GM21619 (cell line): ENCODE data around the gene COL26A1.
"Not testable (repeated sequence)": the region's sequence is repeated elsewhere in the genome, so short reads cannot be mapped to it uniquely, and the experiment has no call there.

Source experiments
- ATAC-seq: cut with Tn5 transposase; IDR thresholded peaks from one replicate; pipeline ENCODE4 v1.9.1; 2021; ENCODE audit not compliant: unreplicated experiment

The COL26A1 gene

DNA sequence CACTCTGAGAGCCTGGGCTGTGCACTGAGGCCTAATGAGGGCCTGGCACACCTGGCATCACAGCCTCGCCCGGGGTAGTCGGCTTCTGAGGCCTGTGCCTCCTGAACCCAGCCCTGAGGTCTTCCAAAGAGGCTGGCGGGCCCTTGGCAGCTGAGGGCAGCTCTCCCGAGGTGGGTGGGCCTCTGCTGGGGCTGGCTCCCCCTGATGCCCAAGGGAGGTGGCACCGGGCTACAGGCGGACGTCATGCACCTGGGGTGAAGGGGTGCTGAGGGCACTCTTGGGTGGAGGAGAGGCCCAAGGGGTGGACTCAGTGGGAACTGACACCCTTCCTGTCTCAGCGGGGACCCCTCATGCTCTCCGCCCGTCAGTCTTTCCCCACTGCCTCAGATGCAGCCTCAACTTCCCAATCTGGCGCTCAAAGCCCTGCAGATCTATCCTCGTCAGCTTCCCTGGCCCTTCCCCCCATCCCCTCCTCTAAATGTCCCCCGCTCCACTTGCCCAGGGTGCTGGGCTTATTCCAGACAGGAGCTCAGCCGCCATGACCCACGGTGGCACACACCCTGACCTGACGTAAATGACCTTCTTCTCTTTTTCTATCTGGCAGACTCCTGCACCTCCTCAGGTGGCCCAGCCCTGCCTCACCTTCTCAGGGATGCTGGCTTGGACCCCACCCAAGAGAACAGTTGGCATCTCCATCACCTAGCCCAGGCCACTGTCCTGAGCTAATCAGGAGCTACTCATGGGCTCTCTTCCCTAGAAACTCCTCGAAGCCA, 228.2 kb downstream of the COL26A1 start:
- no peak for ATAC-seq

DNA sequence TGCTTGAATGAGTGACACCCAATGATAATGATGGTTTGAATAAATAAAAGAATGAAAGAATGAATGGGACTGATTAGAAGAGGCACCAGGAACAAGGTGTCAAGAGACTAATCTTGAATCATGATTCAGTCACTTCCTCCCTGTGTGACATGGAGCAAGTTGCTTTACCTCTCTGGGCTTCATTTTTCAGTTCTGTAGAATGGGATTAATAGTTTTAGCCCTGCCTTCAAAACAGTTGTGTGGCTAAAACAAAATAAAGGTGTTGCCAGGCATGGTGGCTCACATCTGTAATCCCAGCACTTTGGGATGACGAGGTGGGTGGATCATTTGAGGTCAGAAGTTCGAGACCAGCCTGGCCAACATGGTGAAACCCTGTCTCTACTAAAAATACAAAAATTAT, 228.8 kb downstream of the COL26A1 start:
- no peak for ATAC-seq

GRCh38 chr7:101593556-101593955, 230.9 kb downstream of the COL26A1 start:
- no peak for ATAC-seq

DNA sequence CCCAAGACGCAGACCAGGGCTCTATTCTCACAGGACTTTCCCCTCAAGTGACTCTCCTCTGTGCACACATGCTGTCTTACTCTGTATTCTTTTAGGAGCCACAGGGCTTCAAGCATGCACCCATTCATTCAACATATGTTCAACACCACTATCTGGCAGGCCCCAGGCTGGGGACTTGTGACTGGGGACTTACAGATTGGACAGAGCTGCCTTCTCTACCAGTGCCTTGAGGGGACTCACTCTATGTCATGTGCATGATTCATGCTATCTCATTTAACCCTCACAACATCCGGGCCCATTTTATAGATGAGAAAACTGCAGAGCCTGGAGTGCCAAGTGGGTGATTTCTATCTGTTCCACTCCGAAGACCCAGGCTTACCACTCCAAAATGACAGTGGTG, 232.1 kb downstream of the COL26A1 start:
- ATAC-seq, result no peak

DNA sequence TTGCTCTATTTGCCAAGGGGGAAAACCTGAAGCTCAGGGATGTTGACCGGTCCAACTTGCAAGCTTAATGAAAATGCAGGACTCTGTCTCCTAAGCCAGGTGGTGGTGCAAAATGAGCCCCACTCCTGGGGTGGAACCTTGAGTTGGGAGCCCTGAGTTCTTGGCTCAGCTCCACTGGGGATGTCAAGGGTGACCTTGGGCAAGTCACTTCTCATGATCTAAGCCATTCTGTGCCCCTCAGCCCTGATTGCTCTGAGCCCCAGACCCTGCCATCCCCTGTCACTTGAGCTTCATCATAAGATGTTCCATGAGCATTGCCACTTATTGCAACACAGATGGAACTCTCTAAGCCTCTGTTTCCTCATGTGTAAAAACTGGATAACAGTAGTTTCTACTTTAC, 232.6 kb downstream of the COL26A1 start:
- ATAC-seq, result no peak

GRCh38 chr7:101595766-101596537, 233.3 kb downstream of the COL26A1 start:
- no peak for ATAC-seq

GRCh38 chr7:101596898-101597297, 234.2 kb downstream of the COL26A1 start:
- ATAC-seq, result no peak

DNA sequence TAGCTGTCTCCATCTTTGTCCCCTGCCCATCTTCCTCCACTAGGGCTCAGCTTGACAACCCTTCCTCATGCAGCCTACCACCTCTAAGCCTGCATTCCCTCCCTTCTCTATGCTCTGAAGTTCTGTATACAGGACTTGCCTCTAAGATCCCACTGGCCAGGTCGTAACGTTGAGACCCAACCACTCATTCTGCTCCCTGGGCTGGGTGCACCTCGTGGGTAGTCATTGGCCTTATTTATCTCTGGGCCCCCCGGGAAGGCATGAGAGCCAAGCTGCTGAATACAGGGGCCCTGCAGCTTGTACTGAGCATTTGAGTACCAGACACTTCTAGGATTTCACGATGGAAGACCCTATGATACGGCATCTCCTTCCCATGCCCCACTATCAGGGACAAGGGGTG, 235.3 kb downstream of the COL26A1 start:
- no peak for ATAC-seq

DNA sequence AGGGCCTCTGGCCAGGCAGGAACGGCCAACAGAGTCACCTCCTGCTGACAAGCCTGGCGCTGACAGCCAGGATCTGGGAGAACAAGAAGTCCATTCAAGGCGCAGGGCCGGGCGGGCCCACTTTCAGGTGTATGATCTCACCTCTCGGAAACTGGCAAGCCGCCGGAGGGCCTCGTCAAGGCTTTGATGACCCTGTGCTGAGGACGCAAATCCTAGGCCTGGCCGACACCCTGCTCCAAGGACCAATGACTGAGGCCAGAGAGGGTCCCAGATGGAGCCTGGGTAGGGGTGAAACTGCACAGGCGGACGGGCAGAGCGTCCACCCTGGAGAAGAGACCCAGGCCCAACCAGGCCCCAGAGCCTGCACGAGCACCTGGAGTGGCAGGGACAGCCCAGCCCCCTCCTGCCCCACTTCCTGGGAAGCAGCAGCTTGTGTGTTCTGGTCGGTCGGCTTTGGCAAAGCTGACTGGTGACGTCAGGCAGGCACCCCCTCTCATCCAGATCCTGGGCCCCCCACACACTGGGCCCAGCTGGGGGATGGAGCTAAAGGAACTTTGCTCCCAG, 235.8 kb downstream of the COL26A1 start:
- no peak for ATAC-seq

- no peak for ATAC-seq
Measured at GRCh38 chr7:101598986-101599771, 236.5 kb downstream of the COL26A1 start.

DNA sequence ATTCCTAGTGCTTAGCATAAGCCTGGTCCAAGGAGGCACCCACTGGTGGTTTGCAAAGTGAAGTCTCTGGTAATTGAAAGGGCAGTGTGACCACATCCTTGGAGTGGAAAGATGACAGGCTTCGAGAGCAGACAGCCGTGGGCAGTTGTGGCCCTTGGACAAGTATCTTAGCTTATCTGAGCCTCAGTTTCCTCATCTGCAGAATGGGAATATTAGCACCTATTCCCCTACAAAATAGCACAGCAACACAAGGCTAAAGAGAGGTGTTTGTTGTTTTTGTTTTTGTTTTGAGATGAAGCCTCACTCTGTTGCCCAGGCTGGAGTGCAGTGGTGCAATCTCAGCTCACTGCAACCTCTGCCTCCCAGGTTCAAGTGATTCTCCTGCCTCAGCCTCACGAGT, 237.1 kb downstream of the COL26A1 start:
- no peak for ATAC-seq

DNA sequence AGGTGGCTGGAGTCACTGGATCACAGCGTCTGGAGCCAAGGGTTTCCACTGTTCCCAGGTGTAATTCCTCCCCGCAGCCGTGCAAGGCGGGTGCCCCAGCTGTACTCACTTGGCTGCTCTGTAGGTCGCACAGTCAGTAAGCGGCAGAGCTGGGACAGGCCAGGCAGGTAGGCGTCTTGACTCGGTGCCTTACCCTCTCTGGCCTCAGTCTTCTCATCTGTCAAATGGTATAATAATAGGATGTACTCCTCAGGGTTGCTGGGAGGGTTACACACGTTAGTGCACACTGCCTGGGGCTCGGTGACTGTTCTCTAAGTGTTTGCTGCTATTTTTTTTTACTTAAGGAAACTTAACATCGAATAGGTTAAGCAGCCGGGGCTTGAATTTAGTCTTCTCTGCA, 239.4 kb downstream of the COL26A1 start:
- no peak for ATAC-seq

- no peak for ATAC-seq
Measured at GRCh38 chr7:101602484-101603241, 240.0 kb downstream of the COL26A1 start.

DNA sequence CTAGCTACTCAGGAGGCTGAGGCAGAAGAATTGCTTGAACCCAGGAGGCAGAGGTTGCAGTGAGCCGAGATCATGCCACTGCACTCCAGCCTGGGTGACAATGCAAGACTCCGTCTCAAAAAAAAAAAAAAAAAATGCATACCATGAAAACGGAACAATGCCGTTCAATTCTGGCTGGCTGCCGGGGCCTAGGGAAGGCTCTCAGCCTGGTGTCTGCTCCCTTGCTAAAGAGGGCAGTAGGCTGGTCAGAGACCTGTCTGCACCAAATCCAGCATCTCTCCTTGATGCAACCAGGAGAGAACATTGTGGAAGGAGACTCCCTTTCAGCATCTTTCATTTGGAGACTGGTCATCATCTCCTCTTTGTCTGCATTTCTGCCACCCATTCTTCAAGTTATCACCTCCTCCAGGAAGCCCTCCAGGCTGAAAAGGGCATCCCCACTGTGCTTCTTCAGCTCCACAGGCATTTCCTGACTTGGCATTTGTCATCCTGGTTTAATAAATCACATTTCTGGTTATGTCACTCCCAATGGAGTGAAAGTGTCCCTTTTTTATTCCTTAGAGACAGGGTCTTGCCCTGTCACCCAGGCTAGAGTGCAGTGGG, 241.8 kb downstream of the COL26A1 start:
- ATAC-seq, result no peak

- ATAC-seq, result not testable (repeated sequence)
Measured at GRCh38 chr7:101604934-101605332, 242.3 kb downstream of the COL26A1 start.

DNA sequence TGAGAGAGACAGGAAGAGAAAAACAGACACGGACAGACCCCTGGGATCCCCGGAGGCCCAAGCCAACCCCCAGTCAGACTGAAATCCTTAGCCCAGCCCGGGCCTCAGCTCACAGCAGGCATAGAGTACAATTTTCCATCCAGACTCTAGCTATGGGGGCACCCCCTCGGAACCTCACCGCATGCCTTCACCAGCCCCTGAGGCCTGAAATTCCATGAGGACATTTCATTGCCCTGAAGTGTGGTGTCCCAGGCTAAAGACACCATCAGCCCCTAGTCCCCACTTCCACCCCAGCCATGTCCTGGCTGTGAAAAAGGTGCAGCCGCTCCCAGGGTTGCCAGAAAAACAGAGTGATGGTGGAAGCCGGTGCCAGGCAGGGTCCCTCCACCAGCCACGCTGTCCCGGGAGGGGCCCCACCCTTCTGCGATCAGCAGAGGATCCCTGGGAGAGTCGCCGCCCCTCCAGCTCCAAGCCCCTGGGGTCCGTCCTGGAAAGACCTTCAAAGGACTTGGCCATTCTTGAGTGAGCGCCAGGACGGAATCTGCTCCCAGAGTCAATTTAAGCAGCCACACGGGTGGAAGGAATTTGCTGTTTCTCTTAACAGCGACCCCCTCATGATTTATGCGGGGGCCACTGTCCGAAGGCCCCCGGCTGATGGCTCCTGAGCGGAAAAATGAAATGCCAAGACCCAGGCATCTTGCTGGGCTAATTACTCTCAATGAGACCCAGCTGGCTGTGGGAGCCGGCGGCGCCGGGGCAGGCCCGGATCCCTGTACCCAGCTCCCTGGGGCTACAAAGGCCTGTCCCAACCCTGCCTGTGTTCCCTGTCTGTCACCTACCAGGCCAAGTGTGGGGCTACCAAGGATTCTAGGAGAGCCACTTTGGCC, 243.2 kb downstream of the COL26A1 start:
- ATAC-seq, result no peak

DNA sequence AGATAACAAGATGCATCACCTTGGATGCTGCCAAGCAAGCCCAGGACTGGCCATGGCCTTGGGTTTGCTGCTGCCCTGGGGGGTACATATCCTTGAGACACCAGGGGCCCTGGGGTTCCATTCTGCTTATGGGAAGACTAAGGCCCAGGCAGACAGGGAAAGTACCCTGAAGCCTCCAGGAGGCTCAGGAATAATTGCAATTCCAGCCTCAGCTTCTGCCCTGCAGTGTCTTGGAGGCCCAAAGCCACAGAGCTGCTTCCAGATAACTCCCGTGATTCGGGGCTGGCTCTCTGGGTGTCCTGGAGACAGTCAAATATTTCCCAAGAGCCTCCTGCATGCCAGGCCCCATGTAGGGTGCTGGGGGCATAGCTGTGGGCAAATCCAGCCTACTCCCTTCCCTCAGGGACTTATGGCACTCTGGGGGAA, 243.8 kb downstream of the COL26A1 start:
- no peak for ATAC-seq
